NCI-H510A (cell line): ENCODE measurements around the gene ARHGAP9.

Source experiments
- DNase-seq: peaks from one replicate; lab custom pipeline; 2025; lab: John Stamatoyannopoulos, UW

ARHGAP9 gene

GRCh38 chr12:57472391-57472790, 7.3 kb downstream of the ARHGAP9 start:
- DNase-seq: no peak

- no peak for DNase-seq
Observed at GRCh38 chr12:57471661-57472060, 8.0 kb downstream of the ARHGAP9 start.

DNA sequence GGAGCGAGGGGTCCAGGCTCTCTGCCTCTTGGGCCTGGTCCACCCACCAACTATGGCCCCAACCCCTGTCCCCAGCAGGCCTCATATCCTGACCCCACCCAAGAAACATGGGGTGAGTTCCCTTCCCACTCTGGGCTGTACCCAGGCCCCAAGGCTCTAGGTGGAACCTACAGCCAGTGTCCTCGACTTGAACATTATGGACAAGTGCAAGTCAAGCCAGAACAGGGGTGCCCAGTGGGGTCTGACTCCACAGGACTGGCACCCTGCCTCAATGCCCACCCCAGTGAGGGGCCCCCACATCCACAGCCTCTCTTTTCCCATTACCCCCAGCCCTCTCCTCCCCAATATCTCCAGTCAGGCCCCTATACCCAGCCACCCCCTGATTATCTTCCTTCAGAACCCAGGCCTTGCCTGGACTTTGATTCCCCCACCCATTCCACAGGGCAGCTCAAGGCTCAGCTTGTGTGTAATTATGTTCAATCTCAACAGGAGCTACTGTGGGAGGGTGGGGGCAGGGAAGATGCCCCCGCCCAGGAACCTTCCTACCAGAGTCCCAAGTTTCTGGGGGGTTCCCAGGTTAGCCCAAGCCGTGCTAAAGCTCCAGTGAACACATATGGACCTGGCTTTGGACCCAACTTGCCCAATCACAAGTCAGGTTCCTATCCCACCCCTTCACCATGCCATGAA, 8.6 kb downstream of the ARHGAP9 start:
- no peak for DNase-seq

- DNase-seq: no peak
Observed at GRCh38 chr12:57470286-57470969, 9.2 kb downstream of the ARHGAP9 start.

GRCh38 chr12:57469296-57470164, 10.1 kb downstream of the ARHGAP9 start:
- DNase-seq: no peak

DNA sequence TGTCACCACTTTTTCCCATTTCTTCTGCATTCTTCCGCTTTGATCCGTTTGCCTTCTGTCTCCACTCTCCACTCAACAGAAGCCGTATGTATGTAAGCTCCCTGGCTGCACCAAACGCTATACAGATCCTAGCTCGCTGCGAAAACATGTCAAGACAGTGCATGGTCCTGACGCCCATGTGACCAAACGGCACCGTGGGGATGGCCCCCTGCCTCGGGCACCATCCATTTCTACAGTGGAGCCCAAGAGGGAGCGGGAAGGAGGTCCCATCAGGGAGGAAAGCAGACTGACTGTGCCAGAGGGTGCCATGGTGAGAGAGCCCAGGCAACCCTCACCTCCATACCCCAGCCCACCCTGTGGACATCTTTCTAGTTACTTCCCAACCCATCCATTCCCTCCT, 11.8 kb downstream of the ARHGAP9 start:
- no peak for DNase-seq

GRCh38 chr12:57467212-57467874, 12.3 kb downstream of the ARHGAP9 start:
- no peak for DNase-seq

GRCh38 chr12:57465747-57466505, 13.7 kb downstream of the ARHGAP9 start:
- DNase-seq: no peak

DNA sequence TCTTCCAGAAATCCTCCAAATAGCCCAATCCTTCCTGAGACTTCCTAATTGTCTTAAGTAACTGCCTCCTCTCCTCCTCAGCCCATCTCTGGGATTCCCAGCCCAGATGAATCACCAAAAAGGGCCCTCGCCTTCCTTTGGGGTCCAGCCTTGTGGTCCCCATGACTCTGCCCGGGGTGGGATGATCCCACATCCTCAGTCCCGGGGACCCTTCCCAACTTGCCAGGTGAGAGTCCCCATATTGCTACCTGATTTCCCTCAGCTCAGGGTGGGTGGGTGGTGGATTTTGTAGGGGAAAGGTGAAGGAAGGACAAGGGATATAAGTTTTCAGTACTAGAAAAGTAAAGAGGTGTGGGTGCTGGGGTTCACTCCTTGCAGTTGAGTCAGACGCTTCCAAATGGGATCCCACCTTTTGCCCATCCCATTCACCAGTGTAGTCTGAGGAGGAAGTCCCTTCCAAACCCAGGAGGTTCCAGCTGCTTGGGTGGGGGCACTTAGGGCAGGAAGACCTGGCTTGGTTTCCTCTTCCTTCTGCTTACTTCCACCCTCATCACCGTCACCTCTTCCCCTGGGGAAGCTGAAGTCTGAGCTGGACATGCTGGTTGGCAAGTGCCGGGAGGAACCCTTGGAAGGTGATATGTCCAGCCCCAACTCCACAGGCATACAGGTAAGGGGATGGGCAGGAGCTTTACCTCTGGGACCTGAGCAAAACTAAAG, 14.5 kb downstream of the ARHGAP9 start:
- no peak for DNase-seq

DNA sequence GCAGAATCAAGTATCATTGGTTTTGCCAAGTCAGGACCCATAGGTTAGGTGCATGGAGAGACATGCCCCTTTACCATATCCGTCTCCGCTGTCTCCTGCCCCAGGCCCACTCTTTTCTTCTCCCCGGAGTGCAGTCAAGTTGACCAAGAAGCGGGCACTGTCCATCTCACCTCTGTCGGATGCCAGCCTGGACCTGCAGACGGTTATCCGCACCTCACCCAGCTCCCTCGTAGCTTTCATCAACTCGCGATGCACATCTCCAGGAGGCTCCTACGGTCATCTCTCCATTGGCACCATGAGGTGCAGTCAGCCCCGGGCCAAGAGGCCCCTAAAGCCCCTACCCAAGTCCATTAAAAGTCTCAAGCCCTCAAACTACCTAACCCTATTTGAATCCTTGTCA, 15.1 kb downstream of the ARHGAP9 start:
- DNase-seq: no peak

GRCh38 chr12:57462912-57463253, 16.8 kb downstream of the ARHGAP9 start:
- no peak for DNase-seq

DNA sequence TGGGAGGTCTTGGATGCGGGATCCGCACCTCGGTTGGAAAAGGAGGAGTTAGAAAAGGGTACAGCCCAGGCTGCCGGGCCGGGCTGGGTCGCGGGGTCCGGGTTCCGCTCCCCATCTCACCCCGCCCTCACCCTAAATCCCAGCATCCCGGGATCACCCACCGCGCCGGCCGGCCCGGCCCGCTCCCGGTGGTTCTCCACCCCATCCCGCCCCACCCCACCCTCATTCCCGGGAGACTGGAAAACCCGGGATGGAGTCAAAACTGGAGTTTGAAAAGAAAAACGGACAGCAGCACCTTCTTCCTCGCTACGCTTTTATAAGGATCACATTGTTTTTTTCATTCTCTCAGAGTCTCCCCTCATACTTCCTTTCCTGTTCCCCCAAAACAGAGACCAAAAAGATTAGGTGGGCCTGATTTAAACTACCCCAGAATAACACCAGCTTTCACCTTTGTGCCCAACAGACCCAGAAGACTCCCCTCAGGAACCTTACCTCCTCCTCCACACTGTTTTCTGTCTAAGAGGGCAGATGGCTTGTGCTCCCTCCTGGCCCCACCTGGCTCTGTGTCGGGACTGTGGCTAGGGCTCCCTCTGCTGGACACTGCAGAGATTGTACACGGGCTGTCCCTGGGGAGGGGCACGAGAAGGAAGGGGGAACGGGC, 17.3 kb downstream of the ARHGAP9 start:
- DNase-seq: peak; percentile 89

GRCh38 chr12:57461917-57462250, 17.8 kb downstream of the ARHGAP9 start:
- no peak for DNase-seq

GRCh38 chr12:57461276-57461916, 18.3 kb downstream of the ARHGAP9 start:
- no peak for DNase-seq

DNA sequence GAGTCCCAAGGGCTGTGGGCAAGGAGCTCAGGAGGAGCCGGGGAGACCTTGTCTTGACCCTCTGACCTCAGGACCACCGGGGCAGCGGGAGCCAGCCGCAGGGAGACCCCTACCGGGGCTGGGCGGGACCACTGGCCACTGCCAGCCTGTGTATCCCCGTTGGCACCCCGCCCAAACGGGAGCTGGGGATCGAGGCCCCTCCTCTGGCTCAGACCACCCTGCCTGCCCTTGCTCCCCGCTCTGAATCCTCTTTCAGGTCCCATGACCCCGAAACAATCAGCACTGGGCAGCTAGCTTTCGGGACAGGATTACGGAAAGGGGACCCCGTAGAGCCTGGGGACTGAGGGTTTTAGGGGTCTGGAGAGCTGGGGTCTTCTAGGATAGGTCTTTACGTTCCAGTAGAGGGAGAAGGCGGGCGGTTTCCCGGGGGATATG, 18.8 kb downstream of the ARHGAP9 start:
- no peak for DNase-seq

DNA sequence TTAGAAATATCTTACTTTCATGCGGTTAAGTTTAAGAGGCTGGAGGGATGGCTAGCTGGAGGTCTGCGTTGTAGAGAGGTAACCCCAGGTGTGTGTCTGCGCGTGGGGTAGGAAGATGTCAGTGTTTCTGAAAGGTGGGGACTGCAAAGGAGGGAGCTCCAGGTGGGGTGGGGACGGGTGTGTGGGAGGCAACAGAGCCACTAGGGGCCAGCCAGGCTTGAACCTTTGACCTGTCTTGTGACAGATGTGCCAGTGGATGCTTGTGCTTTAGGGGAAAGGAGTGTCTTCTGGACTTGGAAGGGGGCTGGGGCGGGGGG, 19.2 kb downstream of the ARHGAP9 start:
- no peak for DNase-seq

DNA sequence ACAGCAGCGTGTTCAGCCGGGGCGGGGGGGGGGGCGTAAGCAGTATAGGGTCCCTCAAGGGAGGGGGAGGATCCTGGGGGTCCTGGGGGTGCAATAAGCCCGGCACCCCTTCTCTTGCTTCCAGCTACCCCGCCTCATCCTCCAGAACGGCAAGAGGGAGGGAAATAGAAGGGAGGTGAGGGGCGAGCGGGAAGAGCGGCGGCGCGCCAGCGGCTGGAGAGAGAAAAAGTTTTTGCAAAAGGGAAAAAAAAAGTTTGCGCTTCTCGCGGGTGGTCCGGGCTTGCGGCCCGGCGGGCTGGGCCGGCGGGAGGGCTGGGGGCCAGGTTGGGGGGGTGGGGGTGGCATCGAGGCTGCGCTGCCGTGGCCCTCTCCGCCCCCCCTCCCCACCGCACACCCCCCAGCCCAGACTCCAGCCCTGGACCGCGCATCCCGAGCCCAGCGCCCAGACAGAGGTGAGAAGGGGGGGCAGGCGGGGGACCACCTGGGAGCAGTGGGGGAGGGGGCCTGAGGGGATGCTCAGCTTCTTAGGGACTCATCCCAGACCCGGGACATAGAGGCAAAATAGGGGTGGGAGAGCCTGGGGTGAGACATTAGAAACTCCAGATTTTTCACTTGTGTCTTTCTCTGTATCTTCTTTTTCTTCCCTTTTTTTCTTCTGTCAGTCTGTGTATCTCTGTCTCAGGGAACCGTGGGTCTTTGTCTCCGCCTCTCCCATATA, 19.8 kb downstream of the ARHGAP9 start, which contains the start of gene GLI1:
Gene GLI1, plus strand, starts transcription at position 36 of the 718 bp plus-strand sequence. CDS start 3,907 bp downstream, outside the sequence.
- DNase-seq: no peak

DNA sequence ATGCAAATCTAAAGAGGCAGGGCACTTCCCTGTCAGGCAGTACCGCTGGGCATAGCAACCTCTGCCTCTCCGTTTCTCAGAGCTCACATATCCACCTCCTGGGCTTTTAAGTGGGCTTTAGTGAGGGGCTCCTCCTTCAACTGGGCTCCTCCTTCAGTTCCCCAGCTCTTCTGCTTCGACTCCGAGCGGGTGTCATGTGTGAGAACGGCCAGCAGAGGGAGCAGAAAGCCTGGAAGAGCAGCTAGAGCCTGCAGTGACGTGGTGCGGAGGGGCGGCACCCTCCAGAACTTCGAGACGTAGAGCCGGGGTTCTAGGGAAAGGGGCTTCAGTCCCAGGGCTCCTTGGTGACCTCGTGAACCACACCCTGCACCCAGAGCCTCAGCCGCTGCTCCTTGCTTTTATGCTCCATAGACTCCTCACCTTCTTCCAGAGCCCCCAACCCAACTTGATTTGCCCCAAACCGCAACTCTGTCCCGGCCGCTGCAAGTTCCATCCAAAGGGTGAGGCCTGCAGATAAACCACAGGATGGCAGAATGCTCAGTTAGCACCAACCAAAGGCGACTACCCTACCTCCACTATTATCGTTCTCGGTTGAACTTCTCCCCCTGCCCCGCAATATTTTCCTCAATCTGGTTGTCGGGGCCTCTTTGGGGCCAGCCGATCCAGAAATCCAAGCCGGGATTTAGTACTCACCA, 20.5 kb downstream of the ARHGAP9 start:
- DNase-seq: peak; percentile 94

DNA sequence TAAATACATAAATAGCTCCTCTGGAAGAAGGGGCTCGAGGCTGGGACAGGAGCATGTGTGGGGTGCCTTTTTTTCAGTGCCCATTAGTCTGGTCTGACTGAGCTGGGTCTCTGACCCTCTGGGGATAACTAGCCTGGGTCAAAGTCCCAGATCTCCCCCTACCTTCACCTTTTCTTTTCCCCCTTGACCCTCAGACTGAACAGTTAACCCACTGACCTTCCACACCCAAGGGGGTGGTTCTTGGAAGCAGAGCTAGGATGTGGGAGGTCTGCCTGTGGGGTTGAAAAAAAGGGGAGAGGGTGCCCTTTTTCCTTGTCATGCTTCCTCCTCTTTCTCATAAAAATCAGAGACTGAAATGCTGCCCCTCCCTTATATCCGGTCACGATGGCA, 21.0 kb downstream of the ARHGAP9 start:
- DNase-seq: no peak
